HG03354 (cell line): Measurements from ENCODE around the gene DELE1.
A peak's percentile ranks its signal among the peaks of the same experiment; 100 is the strongest.

Source experiments
- ATAC-seq: cut with Tn5 transposase; IDR thresholded peaks from one replicate; pipeline ENCODE4 v1.9.1; 2021; ENCODE audit warnings: mild to moderate bottlenecking; ENCODE audit not compliant: unreplicated experiment, poor library complexity, severe bottlenecking

Gene DELE1

DNA sequence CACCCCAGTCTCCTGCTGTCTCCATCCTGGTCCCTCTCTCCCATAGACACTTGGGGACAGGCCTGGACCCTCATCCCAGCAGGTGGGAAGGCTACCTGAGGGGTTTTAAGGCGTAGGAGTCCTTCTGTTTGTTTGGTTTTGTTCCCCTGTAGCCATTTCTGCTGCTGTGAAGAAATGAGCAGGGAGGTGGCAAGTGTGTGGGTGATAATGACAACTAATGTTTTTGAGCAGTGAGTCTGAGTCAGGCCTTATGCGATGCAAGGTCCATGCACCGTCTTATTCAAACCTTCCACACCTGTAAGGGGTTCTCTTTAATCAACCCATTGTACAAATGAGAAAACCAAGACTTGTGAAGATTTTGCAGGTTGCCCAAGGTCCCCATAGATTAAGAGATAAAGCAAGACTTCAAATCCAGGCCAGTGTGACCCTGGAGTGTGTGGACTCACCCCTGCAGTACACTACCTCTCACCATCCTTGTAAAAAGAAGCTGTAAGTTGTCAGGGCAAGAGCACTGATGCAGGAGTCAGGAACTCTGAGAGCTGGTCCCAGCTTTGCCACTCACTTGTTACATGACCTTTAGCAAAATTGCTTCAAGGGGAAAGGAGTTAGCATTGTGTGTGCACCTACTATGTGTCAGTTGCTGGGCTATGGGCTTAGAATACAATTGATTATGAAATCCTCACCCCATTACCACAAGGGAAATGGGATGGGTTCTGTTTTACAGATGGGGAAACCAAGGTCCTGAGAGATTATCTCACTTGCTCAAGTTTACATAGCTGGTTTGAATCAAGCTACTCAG, 26.7 kb downstream of the DELE1 start:
- ATAC-seq, result no peak

DNA sequence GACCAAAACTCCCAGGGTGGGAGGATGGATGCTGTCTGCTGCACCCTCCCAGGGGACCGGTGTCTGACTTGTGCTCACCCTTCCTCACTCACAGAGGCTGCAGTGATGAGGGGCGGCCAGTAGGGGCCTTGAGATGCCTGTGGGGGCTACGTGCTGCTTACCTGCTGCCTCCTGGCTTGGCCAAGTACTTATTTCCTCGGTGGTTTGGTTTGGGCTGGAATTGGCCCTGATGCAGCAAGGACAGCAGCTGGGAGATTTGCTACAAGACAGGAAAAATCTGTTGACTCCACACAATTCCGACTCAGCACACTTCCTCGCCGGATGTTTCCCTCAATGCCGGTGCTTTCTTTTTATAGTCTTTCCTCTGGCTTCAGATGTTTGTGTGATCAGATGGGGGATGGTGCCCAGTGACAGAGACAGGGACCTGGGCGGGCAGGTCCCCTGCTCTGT, 27.7 kb downstream of the DELE1 start:
- ATAC-seq, result peak; percentile 98

DNA sequence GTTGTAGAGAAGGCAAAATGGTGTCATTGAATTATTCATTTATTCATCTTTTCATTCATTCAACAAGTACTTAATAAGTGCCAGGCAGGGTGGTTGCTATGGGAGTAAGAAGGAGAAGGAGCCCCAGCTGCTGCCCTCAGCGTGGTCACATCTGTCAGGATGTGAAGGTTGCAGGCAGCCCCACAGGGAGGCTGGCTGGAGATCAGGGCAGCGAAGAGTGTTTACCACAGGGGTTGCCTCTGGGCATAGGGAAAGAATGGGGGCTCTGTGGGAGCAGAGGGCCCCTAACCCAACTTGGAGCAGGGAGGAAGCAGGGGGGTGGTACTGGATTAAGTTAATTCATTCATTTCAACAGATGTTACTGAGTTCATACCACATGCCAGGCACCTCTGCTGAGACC, 28.3 kb downstream of the DELE1 start:
- no peak for ATAC-seq

DNA sequence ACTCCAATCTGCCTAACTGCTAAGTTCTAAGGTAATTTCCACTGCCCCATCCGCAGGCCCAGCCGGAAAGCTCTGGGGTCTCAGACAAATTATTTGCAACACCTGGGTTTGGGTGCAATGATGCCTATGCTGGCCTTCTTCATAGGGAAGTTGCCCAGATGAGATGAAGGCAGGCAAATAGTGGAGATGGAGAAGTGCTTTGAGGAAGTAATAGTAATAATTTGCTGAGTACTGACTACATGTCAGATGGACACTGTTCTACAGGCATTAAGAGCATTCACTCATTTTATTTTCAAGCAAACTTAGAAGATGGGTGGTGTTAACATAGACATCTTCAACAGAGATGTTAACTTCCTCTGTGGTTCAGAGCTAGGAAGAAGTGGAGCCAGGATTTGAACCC, 30.5 kb downstream of the DELE1 start:
- no peak for ATAC-seq

DNA sequence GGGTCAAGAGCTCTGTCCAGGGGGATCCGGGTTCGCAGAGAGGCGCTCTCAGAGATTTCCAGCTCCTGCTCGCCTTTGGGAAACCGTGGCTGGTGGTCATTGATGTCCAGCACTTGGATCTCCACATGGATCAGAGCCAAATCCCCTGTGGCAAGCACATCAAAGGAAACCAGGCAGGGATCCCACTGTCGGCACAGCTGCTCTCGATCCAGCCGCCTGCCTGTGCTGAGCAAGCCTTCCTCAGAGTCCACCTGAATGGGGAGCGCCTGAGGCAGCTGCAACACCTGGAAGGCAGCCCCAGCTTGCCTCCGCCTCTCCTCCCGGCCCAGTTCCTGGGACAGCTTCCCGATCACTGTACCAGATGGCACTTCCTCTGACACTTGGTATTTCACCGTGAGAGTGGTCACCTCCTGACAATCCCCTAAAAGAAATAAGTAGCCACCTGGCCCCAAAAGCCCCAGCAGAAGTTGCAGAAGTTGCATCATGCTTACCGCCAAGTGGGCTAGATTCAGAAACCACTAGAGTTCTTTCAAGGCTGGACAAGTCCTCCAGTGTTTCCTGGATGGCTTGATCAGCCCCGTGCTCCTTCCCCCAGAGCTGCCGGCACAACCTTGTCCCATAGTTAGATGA, 33.8 kb downstream of the DELE1 start:
- ATAC-seq, result no peak

DNA sequence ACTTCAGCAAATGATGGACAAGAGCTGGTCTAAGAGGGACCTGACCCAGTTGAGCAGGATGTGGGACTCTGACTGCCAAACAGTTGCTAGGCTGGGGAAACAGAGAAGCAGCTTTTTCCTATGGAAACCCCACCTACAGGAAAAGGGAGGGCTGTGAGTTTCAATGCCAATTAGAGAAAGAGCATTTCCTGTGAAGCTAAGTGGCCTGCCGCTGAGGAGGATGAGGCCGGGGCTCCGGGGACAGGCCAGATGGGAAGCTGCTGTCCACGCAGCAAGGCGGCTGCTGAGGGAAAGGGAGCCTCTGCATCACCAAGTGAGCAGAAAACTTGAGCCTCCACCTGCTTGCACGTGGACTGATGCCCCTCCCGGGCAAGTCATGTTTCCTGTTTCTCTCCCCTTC, 34.4 kb downstream of the DELE1 start, which contains the start of gene PCDH12:
TSS of gene PCDH12 (minus strand) at position 90 of the 400 bp plus-strand sequence. CDS start 351 bp downstream, outside the sequence.
- no peak for ATAC-seq

DNA sequence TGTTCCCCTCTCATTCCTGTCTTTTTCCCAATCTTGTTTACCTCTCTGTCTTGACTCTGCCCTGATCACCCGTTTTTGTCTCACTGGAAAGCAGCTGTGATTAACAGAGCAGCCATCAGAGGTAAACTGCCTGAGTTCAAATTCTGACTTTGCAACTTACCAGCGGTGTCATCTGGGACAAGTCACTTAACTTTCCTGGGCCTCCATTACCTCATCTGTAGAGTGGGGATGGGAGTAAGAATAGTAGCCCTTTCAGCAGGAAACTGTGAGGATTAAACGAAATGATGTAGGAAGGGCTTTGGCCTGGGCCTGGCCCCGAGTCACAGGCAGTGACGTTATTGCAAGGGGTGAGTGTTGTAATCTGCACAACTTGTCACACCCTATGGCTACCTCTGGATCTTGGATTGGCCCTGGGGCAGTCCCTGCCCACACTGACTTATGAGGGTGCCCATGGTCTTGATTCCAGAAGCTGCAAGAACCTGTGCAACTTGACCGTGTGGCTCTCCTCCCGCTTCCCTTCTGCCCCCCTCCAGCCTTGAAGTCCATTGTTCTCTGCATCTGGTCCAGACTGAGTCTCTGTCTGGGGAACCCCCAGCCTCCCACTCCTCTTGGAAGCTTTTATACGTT, 35.0 kb downstream of the DELE1 start:
- no peak for ATAC-seq

DNA sequence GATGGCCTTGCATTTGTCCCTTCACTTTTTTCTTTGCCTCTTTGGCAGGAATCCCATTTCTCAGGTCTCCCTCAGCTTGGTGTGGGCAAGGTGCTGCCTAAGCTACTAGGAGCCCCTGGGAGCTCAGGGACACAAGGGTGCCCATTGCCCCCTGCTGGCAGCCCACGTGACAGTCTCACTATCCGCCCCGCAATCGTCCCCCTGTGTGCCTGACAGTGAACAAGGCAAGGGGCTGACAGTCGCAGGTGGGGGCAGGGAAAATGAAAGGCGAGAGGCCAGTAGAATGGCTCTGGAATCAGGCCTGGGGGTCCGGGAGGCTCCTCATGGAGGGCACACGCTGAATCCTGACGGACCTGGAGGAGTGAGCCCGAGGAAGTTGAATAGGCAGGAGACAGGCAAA, 36.3 kb downstream of the DELE1 start:
- no peak for ATAC-seq

DNA sequence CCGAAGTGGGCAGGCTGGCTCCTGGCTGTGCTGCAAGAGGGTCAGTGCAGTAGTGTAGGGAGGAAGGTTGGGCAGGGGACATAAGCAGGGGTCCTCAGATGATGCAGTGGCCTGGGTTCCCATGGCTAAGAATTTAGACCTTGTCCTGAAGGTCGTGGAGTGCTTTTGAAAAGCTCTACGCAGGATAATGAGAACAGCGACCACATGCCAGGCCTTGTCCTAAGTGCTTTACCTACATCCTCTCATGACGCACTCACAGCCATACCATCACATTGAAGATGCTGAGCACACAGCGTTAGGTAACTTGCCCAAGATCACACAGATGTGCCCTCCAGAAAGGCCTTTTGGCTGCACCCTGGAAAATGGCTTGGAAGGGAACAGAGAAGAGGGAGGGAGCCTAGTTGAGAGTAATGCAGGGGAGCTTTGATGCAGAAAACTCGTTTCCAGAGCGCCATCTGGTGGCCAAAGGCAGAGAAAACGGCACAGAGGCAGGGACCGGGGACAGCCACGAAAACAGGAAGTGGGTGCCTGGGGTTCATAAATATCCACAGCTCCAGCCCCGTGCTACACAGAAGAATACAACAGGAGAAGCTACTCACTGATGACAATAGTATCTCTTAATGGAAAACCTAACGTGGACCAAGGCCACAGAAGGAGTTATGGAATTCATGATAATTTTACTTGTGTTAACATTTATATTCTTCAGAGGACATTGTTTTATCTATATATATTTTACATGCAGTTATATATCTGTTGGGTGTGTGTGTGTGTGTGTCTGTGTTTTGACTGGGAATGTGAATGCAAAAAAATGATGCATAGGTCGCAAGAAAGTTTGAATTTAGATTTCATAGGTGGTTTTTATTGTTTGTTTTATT, 37.0 kb downstream of the DELE1 start:
- peak; percentile 94 for ATAC-seq

DNA sequence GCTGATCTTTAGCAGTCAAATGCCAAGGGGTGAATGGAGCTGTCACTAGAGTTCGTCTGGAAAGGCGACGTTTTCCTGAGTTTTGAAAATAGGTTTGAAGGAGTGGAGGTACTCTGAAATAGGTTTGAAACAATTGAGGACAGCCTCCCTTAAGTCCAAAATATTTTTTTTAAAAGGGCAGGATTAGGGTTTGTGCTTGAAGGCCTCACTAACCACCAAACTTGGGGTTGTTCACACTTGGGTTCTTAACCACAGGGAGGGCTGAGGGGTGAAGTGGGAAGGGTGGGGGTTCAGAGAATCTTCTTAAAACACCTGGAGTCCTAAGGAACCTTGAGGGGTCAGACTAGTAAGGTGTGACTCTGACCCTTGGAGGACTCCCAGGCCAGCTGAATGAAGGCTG, 37.8 kb downstream of the DELE1 start:
- ATAC-seq, result no peak

DNA sequence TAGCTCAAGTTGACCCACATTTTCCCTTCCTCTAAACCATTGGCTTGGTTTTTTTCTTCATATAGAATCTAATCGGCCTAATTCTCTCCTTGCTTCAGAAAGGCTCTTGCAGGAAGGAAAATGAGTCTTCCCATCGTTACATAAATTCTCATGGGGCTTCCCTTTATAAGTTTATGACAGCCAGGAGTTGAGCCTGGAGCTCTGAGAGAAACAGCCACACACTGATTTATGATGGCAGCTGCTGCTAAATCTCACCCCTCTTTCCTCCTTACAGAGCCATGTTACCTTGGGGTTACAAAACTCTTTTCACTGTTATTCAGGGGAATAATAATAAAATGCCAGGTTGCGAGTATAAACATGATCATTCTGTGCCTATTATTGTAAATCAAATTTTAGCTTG, 40.0 kb downstream of the DELE1 start:
- no peak for ATAC-seq

DNA sequence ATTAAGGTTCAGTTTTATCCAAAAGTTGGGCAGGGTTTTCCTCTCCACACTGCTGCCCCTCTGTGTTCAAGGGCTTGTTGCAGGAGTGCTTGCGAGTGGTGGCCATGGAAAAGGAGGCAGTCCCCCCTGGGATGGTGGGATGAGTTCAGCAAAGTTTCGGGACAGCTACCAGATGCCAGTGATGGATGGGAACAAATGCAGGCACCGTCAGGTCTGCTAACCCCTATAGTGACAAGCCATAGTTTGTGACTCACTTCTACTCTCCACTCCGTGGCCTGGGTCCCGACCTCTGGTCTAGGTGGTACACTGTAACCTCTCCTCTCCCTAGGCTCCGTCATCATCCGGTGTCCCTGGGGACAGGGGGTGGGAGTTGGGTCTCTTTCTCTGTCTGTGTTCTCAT, 41.4 kb downstream of the DELE1 start:
- ATAC-seq, result no peak

DNA sequence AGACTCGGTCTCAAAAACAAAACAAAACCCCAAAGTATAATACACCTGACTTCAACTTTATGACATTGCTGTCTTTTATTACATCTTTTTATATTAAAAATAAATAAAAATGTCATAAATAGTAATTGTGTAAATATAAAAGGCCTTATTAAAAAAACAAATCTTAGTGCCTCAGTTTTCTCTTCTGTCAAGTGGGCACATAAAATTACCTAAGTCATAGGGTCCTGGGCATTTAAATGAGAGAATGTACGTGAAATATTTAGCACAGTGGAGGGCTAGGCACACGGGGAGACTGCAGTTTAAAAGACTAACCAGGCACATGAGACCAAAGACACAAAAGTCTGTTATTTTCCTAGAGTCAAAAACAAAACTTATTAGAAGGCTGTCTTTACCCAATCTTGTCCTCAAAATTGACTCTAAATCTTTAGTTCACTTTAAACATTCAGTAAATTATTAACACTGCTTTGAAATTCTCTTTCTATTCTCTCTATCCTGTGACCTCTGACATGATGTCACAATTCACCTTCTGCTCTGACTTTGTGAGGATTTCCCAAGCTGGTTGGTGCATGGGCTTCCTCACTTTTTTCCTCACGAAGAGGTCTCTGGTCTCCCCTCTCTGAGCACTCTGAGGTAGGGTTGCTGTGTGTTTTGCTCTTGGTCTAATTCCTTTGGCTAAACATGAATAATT, 42.7 kb downstream of the DELE1 start:
- no peak for ATAC-seq

DNA sequence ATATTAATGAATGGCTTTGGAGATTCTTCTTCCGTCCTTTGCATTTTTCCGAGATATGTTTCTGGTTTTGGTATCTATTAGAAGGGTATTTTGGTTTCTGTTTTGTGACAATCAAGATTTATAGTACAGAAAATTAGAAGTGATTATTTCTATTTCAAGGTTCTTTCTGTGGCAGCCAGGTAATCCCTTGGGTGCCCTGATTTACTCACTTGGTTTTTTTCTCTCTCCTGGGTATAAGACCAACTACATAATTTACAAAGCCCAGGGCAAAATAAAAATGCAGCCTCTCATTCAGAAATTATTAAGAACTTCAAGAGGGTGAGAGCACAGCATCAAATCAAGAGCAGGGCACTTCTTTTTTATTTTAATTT, 43.3 kb downstream of the DELE1 start:
- ATAC-seq, result no peak

DNA sequence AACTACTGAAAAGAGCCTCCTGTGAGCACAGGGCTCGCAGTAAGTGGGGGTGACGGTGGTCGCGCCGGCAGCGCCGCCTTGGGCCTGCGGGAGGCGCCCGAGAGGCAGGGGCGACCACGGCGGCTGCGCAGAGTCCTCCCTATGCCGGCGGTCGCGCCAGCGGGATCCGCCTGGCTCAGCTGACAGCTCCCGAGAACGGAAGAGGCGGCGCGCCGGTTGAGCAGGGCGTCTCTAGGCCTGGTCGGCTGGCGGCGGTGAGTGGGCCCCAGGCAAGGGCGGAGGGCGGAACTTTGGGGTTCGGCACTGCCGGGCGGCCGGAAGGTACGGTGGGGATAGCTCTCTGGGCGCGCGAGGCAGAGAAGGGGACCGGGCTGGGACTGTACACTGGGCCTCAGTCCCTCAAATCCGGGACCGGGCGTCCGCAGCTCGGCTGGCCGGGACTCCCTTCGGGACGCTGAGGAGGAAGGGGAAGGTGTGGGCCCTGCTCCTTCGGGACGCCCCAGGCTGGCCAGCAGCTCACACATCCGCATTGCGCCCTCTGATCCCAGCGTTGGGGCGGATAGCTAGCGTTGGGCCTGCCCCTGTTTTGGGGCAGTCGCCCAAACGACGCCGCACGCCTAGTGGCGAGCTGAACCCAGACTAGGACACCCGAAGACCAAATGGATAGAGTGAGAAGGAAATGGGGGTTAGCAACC, 45.4 kb downstream of the DELE1 start, which contains the start of gene RNF14:
TSS of gene RNF14 (plus strand) at position 192 of the 695 bp plus-strand sequence. CDS start 4,484 bp downstream, outside the sequence.
- ATAC-seq, result peak; percentile 89

DNA sequence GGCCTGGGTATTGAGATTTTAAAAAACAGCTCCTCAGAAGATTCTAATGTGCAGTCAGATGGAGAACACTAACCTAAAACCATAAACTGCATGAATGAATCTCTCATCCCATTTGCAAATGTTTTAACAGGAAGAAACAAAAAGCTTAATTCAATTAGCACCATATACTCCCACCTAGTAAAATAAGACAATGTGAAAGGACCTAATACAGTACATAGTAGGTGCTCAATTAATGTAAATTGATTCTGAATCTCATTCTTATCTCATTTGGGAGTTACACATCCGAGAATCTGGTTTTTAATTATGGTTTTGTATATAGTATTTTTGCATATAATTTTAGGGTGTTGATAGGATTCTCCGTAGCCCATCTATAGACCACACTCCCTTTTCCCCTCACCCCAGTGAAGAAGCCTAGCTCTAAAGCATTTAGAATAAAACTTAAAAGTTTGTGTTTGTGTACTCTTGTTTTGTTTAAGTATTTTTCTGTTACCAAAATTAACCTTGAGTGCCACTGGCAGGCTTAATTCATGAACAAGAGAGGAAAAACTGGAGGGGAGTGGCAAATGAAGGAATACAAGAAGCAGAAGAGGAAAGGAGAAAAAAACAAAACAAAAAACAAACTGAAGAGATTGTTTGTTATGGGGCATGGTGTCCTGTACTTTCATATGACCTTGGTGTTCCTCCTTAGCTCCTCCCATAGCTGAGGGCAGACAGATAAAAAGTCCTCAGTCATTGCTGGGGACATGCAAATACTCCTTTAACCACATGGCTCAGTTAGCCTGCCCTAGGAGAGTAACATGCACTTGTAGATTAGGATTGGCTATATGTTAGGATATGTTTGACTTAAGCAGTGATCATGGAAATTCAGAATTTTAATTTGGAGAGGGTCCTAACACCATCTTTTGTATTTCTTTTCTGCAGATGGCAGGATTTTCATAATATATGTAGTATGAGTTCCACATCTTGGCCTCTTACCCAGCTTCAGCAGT, 46.4 kb downstream of the DELE1 start:
- peak; percentile 67 for ATAC-seq

DNA sequence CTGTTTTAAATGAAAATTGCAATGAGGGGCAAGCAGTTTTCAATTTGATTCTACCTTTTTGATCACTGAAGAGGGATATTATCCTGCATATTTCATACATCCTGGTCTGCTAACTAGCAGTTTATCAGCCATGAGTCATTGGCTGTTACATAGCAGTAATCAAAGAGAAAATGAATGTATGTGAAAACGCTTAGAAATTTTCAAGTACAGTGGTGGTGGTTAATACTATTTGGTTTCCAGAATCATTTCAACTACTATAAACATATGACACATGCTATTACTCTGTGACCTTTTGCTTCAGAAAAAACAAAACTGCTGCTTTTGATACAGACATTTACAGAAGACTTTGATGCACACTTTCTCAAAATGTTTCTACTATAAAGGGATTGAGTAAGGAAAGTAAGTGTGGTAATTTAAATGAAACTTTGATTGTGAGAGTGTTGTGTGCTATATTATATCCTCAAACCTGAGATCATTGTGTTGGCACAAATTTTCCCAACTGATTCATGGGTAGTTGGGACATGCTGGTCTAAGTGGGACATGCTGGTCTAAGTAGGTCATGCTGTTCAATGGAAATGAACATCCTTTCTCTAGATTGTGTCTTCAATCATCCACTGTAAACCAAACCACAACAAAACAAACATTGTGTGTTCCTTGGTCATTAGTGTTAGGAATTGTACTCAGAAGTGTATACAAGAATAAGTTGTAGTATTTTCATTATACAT, 50.4 kb downstream of the DELE1 start:
- ATAC-seq, result no peak
